ENCODE results near the gene CREBBP. TPM values are rescaled to one million over a fixed set of nuclear protein-coding genes. Genes with fewer than 3 reads are reported as not detected.

The CREBBP gene
- total and polyA plus RNA-seq, 9 of the 15 experiments (the other 6 are each of a cell fraction or from before 2014, with no cell fraction given) = 0.70 to 24.8 (median 5.6) TPM

- no peak for DNase-seq (ENCODE audit: extremely low read depth in 1 of 4, low spot score in 3 of 4)
- H3K27me3 ChIP-seq (ENCODE audit: control insufficient read depth in 2 of 2, insufficient read depth in 2 of 2, low read length in 2 of 2) = no peaks in the 10 kb centered on the region
- FAIRE-seq = peak; percentile 23
- no peak overlapping the region for H2AFZ ChIP-seq (ENCODE audit: low read depth, low read length)
- ATAC-seq = no peak; the same call in 2 of the 3 replicates
- no TSS peak for BruUV-seq (replicated peaks)
- intact Hi-C loops (cut with micrococcal nuclease) = no loop called here
- peaks cover 82% of the 10 kb centered on the region for H3K79me2 ChIP-seq (ENCODE audit: control insufficient read depth, insufficient read depth, low read length)
- TF ChIP-seq NR3C1 (CRISPR knock-in tag; IDR thresholded peaks at IDR 0.05) (no peak), ZNF785 (CRISPR knock-in tag; IDR thresholded peaks at IDR 0.05) (no peak), ZNF57 (CRISPR knock-in tag; IDR thresholded peaks at IDR 0.05) (no peak), PHF8 (IDR thresholded peaks at IDR 0.05; ENCODE audit: borderline replicate concordance, low read length) (no peak), RFX1 (IDR thresholded peaks at IDR 0.05) (no peak), ELF2 (CRISPR knock-in tag; IDR thresholded peaks at IDR 0.05) (no peak), TAF9B (IDR thresholded peaks at IDR 0.05; ENCODE audit: partially characterized antibody) (no peak), SMARCB1 (IDR thresholded peaks at IDR 0.05; ENCODE audit: insufficient read length, low read depth) (no peak), CBFB (CRISPR knock-in tag; IDR thresholded peaks at IDR 0.05) (no peak), ZNF764 (CRISPR knock-in tag; IDR thresholded peaks at IDR 0.05; ENCODE audit: low read depth) (no peak), HOXB6 (CRISPR knock-in tag; IDR thresholded peaks at IDR 0.05; ENCODE audit: borderline replicate concordance) (no peak), FOXM1 (IDR thresholded peaks at IDR 0.05; ENCODE audit: low read depth) (no peak), FOXM1 (CRISPR knock-in tag; IDR thresholded peaks at IDR 0.05; ENCODE audit: low read depth) (no peak), MXD1 (CRISPR knock-in tag; IDR thresholded peaks at IDR 0.05; ENCODE audit: borderline replicate concordance, poor library complexity, severe bottlenecking) (no peak), DDX20 (tag; IDR thresholded peaks at IDR 0.05; ENCODE audit: low read depth) (no peak), ZFP30 (CRISPR knock-in tag; IDR thresholded peaks at IDR 0.05; ENCODE audit: borderline replicate concordance) (no peak), POLR2H (tag; IDR thresholded peaks at IDR 0.05; ENCODE audit: low read depth) (no peak), POLR3A (IDR thresholded peaks at IDR 0.05; ENCODE audit: borderline replicate concordance, extremely low read depth, insufficient read depth, insufficient read length) (no peak), CLOCK (CRISPR knock-in tag; IDR thresholded peaks at IDR 0.05; ENCODE audit: borderline replicate concordance) (no peak), ZNF347 (CRISPR knock-in tag; IDR thresholded peaks at IDR 0.05; ENCODE audit: low read depth) (no peak), ZBTB17 (CRISPR knock-in tag; IDR thresholded peaks at IDR 0.05) (no peak)
- no peak overlapping the region for H3K27ac ChIP-seq (ENCODE audit: extremely low read depth, low read depth, low read length)
- H3K9me1 ChIP-seq (ENCODE audit: control insufficient read depth, insufficient read depth, low read length) = peaks cover 13% of the 10 kb centered on the region
- in situ Hi-C loops (cut with MboI) = no loop called here
- ChIA-PET CTCF (ENCODE audit: low intra/inter-chr PET ratio) (no interaction called here), POLR2A (interaction anchor here (1.2 to 1.4 kb wide), 3 partner anchors 10 to 52 kb away, joined by 3 read pairs; no protein-coding TSS in a partner anchor)
- no peak overlapping the region for H3K4me2 ChIP-seq (ENCODE audit: insufficient read depth, low read length)
- H3K36me3 ChIP-seq (ENCODE audit: control insufficient read depth, insufficient read depth, low read length) = no peaks in the 10 kb centered on the region; the same call in 2 of the 3 replicates
- WGBS (ENCODE audit: insufficient coverage, low coverage, missing lambda C conversion rate) = 56% methylated on average over 5 of the region's 5 CpGs
- no peaks in the 10 kb centered on the region for H3K9me3 ChIP-seq (replicated peaks; ENCODE audit: control insufficient read depth, insufficient read depth, low read depth, low read length)
- peaks cover 22 to 23% of the 10 kb centered on the region in 2 experiments for H3K4me1 ChIP-seq (replicated peaks in 1 of 2; ENCODE audit: control insufficient read depth in 2 of 2, insufficient read depth in 2 of 2, low read length in 2 of 2)
- H3K4me3 ChIP-seq = no peak overlapping the region
- H4K20me1 ChIP-seq (replicated peaks; ENCODE audit: control insufficient read depth, insufficient read depth, low read length) = peaks cover 54% of the 10 kb centered on the region
- H3K9ac ChIP-seq (ENCODE audit: insufficient read depth in 1 of 2, low read depth in 2 of 2, low read length in 2 of 2) = no peak overlapping the region
Observed at GRCh38 chr16:3823427-3823826, 57.1 kb downstream of the CREBBP start.

Data from K562 (cell line).